Measurements from ENCODE around the gene HMX1.

HMX1 gene

GRCh38 chr4:8838961-8839431 is 32.6 kb downstream of the HMX1 start:
- no peak for DNase-seq

- DNase-seq = no peak
These were observed 33.2 kb downstream of the HMX1 start for GRCh38 chr4:8838296-8838960.

- DNase-seq = no peak
These were observed 34.3 kb downstream of the HMX1 start for GRCh38 chr4:8837181-8837841.

DNA sequence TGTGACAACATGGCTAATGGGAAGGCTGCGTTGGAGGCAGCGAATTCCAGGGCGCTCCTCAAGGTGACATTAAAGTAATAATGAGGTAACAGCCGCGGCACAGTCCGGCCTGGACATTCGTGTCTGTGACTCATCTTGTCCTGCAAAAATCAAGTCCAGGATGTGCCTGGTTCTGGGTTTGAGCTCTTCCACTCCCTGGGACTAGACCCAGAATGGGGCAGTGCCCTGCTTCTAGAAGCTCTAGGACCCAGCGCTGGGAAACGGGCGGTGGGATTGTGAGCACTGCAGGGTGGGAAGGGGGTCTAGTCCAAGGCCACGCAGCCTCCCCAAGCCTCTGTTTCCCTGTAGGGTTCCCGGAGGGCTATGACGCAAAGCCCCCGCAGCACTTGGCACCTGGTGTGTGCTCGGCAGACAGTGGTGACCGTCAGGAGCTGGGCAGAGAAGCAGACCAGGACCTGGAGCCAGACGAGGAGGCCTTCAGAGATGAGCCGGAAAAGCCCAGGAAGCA is 34.9 kb downstream of the HMX1 start:
- DNase-seq = no peak

DNA sequence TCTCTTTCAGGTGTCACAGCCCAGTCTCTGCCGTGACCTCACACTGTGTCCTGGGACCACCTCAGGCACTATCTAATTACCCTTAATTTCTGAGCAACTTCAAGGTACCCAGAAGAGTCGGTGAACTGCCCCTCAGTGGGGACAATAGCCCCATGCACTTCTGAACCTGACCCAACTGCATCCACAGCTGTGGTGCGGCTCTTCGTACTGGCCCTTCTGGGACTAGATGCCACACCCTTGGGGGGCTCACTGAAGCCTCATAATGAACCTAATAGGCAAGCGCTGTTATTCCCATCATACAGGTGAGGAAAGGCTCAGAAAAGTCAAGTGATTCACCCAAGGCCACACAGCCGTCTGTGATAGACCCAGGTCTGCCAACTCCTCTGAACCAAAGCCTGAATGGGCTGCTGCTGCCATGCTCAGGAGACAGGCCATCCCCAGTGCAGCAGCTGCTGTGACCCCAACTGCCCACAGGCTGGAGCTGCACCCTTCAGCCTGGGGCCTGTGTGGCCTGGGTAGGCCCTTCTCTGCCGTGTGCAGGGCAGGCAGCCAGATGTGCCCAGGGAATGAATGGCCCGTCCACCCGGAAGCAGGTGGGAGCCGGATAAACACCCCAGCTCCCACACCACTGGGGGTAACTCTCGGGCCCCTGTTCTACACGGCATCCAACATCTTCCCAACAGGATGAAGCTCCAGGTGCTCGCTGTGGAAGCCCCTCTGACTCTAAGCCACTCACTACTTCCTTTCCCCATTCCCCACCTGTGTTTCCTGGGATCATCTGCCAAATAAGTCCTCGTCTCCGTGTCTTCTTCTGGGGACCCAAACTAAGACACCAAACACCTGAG is 35.9 kb downstream of the HMX1 start:
- DNase-seq = no peak

DNA sequence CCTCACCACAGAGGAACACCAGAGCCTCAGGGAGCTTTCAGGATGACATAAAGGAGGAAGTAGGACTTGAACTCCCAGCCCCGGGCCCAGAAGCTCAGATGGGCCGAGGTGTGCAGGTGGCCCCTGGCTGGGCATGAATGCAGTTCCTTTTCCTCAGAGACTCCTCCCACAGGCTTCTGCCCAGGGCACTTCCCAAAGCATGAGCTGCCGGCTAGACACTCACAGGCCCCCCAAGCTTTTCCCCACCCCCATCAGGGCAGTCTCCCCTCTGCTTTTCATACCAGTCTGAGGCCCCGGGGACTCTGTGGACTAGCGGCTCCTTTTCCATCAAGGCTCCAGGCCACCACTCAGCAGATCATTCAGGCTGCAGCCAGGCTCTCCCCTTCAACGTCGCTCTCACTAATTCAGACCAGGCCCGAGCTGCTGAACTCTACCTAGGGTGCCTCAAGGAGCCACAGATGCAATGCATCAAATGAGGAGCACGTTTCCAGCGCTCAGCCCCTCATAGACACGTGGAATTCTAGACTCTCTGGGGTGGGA is 36.9 kb downstream of the HMX1 start:
- no peak for DNase-seq

GRCh38 chr4:8832113-8832915 is 39.3 kb downstream of the HMX1 start:
- no peak for DNase-seq

GRCh38 chr4:8831221-8832112 is 40.2 kb downstream of the HMX1 start:
- DNase-seq = no peak

- no peak for DNase-seq
These were observed 40.9 kb downstream of the HMX1 start for GRCh38 chr4:8830611-8831200.

DNA sequence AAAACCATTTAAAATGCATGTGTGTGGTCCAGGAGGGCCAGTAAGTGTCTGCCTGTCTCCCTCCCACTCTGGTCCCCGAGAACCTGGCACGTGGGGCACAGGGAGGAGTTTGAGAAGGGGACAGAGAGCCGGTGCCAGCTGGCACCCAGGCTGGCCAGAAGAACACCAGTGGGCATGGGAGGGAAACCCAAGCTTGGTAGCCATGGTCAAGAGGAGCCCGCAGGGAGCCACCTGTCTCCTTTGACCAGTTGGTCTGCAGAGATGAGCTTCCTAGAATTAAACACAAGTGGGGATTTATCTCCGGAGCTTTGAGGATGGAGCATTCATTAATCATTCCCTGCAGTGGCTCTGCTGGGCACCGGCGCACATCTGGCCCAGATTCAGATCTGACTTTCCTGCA is 41.6 kb downstream of the HMX1 start:
- DNase-seq = no peak

DNA sequence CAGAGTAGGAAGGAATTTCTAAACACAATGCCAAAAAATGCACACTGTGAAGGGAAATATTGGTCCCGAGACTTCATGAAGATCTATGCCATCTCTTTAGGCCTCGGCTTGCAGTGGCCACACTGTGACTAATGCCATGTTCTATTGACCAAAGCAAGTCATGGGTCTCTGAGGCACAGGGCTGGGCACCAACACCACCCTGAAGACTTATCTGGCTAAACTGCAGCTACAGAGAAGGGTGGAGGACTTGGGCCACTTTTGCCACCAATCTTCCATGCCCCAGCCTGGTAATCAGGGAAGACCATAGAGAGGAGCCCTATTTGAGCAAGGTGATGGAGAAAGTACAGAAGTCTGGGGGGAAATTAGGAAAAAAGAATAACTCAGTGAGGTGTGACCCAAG is 42.1 kb downstream of the HMX1 start:
- DNase-seq = no peak

DNA sequence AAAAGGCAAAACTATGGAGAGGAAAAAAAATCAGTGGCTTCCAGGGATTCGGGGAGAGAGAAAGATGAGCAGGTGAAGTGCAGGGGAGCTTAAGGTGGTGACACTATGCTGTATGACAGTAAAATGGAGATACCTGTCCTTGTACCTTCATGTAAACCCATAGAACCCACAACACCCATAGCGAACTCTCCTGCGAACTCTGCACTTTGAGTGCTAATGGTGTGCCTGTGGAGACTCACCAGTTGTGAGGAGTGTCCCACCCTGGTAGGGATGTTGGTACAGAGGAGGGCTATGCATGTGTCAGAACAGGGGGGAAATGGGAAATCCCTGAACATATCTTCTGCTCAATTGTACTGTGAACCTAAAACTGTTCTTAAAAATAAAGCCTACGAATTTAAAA is 42.8 kb downstream of the HMX1 start:
- DNase-seq = no peak

DNA sequence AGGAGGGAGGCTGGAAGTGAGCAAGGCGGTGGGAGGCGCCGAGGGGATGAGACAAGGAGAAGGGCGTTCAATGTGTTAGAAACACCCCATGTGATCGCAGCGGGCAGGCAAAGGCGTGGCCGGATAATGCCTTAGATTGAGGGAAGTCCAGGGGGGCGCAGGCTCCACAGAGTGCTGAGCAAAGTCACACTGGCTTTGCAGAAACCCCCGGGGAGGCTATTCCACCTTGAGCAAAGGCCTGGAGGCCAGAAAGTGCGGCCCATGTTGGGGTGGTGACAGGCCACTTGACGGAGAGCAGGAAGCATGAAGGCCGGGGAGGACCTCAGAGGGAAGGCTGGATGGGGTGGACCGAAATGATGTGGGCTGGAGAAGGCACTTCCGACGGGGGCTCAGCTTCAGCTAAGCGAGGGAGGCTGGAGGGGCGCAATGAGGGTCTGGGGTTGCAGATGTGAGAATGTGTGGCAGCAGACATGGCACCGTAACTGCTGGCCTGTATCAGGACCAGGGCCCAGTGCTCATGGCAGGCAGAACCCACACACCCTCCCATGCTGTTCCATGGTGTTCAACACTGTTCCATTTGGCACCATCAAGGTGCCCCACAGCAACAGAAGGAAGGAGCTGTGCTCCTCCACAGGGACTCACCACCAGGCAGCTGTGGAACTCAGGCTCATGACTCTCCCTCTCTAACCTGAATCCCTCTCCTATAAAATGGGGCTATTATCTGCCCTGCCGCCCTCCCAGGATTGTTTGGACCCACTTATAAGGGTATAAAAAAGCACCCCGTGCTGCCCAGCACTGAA is 50.3 kb downstream of the HMX1 start:
- DNase-seq = no peak

- DNase-seq = no peak
These were observed 51.2 kb downstream of the HMX1 start for GRCh38 chr4:8820178-8821102.

- DNase-seq = no peak
These were observed 52.0 kb downstream of the HMX1 start for GRCh38 chr4:8819473-8820177.

GRCh38 chr4:8819019-8819418 is 52.6 kb downstream of the HMX1 start:
- DNase-seq = no peak

GRCh38 chr4:8818063-8818881 is 53.4 kb downstream of the HMX1 start:
- no peak for DNase-seq

DNA sequence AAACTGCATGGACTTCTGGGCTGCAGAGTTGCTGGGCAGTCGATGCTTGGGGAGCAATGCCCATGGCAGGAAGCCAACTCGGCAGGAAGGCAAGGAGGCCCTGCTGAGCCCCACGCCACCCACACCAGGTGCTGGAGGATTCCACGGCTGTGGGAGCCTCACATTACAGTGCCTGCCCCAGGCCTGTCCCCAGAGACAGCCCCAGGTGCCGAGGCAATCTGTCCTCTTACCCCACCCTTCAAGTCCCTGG is 53.9 kb downstream of the HMX1 start:
- no peak for DNase-seq

Data from CD4-positive, alpha-beta T cell treated with Interleukin-6 for 4 hours (primary cell).